Measurements from ENCODE around the gene ARHGEF11.
A peak's percentile ranks its signal among the peaks of the same experiment; 100 is the strongest.

The ARHGEF11 gene

DNA sequence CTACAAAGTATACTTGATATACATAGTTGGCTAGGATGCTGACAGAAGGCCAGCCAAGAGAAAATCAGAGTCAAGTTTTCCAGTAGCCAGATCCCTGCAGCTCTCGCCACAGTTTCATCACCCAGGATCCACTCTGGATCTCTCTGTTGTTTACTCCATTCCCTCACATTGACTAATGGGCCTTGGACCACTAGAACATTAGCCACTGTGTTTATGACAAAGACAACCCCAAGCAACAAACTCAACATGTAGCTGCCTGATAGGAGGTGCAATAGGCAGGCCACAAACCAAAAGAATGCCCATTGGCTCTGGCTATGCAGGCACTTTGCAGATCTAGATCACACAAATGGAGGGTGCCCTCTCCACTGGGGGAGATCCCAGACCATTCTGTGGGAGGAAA is 44.2 kb downstream of the ARHGEF11 start:
- FAIRE-seq (no peak), DNase-seq (ENCODE audit: insufficient read length, low spot score) (no peak)

DNA sequence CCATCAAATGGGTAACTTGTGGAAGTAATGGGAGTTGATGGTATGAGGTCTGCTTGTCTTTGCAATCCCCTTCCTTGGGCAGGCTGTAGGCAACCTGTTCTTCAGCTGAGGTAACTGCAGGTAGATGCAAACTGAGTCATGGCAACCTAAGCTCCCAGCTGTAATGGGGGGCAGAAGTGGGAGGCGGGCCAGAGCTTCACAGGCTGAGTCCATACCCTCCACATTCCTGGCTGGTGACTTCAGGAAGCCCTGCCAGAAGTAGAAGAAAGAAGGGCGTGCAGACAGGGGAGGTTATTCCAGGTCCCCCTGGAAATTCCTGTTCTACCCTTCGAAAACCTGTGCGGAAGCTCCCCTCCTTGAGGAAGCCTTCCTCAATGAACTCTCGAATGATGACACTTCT is 44.9 kb downstream of the ARHGEF11 start:
- DNase-seq (ENCODE audit: insufficient read length, low spot score) (no peak), FAIRE-seq (no peak)

DNA sequence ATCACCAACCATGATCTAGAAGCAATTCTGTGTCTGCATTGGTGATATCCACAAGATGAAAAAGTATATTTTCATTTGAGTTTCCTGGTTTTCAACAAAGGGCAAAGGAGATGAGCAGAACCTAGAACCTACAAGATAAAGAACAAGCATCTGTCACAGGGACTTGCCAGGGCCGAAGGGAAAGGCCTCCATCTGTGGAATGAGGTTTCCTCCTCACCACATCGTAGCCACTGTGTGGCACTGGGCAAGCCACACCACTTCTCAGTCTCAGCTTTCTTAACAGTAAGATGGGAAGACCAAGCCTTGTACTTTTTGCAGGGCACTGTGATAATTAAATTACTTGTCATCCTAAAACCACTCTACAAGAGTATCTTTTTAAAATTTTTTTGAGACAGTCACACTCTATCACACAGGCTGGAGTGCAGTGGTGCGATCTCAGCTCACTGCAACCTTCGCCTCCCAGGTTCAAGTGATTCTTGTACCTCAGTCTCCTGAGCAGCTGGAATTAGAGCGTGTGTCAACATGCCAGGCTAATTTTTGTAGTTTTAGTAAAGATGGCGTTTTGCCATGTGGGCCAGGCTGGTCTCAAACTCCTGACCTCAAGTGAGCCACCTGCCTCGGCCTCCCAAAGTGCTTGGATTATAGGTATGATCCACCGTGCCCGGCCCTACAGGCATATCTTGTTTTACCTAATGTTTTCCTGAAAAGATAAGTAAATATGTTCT is 45.8 kb downstream of the ARHGEF11 start:
- no peak for FAIRE-seq
- DNase-seq (ENCODE audit: insufficient read length, low spot score), result no peak

DNA sequence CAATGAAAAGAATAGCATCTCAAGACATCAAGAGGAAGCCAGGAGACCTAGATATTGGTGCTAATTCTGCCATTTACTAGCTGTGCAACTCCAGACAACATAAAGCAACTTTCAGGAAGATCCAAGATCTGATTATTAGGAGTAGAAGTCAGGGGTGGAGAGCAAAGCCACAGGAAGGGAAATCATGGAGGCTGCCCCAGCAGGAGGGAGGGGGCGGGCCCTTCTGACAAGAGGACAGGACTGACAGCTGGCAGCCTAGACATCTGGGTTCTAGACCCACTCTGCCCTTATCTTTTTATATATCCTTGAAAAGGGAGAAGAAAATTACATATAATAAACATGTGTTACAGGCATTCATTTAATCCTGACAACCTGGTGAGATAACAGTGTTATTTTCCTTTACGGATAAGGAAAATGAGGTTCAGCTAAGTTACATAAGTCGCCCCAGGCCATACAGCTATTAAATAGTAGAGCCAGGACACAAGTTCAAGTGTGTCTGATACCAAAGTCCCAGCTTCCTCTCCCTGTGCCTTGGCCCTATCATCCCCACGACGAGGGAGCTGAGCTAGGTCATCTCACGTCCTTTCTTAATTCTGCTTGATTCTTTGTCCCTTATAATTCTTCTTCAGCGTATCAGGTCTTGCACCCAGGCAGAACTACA is 46.6 kb downstream of the ARHGEF11 start:
- DNase-seq (ENCODE audit: insufficient read length, low spot score) (no peak), FAIRE-seq (no peak)

DNA sequence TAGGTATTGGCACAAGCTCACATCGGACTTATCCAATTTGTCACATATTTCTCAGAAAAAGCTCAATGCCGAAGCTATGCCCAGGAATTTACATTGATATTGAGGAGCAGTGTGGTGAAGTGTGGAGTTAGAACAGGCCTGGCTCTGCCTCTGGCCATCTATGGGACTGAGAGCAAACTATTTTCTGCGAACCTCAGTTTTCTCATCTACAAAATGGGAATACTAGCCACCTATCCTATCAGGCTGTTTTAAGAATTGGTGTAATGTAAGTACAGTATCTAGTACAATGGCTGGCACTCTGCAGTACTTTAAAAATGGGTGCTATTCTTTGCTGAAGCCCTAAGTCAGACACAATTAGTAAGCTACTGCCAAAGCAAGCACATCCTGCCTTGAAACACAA is 47.2 kb downstream of the ARHGEF11 start:
- DNase-seq (ENCODE audit: insufficient read length, low spot score) (no peak), FAIRE-seq (no peak)

DNA sequence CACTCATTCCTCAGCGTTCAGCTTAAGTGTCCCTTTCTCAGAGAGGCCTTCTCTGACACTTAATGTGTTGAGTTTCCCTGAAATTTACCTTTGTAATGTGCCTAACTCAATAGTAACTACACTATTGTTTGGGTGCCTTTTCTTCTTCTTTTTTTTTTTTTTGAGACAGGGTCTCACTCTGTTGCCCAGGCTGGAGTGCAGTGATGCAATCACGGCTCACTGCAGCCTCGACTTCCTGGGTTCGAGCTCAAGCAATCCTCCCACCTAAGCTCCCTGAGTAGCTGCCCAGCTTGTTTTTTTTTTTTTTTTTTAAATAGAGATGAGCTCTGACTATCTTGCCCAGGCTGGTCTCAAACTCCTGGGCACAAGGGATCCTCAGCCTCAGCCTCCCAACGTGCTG is 50.1 kb downstream of the ARHGEF11 start:
- no peak for FAIRE-seq

DNA sequence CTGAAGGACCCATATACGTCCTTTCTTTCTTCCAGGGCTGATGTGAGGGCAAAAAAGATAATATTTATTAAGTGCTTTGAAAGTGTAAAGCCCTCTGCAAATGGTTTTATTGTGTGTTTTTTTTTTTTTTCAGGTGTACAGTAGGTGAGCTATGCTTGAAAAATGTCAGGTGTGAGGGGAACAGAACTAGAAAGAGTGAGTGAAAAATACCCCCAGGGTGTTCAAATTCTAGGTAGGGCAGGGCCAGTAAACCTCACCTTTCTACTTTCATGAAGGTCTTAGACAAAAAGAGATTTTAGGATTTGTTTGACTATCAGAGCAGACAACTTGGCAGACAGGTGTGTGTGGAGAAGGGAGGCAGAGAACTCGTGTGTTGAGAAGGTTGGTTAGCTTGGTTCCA is 51.3 kb downstream of the ARHGEF11 start:
- FAIRE-seq, result no peak
- no peak for DNase-seq (ENCODE audit: insufficient read length, low spot score)

More for the DNA sequence above, 50.1 kb downstream of the ARHGEF11 start:
- DNase-seq (ENCODE audit: insufficient read length, low spot score), result no peak

DNA sequence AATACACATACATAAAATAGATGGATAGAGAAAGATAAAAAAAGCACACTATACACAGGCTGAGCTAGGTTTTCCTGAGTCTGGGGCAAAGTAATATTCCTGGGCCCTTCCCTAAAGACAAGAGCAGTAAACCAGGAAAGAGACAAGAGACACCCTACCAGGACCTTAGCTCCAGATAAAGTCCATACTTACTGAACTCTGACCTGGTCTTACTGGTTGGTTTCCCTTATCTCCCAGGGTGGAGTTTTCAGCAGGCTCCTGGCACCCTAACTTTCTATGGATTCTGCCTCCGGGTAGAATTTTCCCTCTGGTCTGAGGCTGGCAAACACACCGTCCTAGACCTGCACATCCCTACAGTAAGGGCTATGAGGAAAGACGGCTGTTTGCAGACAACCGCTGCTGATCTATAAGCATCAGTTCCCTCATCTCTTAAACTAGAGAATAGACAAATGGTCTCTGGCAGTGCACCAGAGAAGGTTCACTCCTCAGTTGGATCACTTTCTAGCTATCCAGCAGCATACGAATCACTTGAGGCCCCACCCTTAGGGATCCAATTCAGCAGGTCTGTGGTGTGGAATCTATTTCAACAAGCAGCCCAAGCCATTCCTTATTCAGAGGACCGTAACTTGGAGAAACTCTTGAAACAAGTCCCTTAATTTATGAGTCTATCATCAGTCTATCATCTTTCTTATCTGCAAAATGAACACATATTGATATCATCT is 52.0 kb downstream of the ARHGEF11 start:
- FAIRE-seq, result no peak
- DNase-seq (ENCODE audit: insufficient read length, low spot score), result no peak

DNA sequence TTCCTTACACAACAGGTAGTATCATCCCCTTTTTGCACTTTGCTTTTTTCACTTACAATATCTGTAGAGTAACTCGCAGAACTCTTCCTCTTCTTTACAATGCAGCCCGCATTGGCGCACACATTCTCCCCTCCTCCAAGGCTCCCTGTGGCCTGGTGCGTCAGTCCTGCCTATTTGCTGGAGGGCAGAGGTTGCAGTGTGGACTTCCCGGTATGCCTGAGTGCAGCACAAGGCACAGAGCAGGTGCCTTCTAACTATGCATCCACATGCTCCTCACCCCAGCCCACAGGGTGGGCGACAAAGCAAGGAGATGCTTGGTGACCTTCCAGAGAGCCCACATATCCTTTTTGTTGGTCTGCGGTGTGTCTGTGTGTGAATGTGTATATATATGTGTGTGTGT is 53.3 kb downstream of the ARHGEF11 start:
- DNase-seq (ENCODE audit: insufficient read length, low spot score) (no peak), FAIRE-seq (no peak)

DNA sequence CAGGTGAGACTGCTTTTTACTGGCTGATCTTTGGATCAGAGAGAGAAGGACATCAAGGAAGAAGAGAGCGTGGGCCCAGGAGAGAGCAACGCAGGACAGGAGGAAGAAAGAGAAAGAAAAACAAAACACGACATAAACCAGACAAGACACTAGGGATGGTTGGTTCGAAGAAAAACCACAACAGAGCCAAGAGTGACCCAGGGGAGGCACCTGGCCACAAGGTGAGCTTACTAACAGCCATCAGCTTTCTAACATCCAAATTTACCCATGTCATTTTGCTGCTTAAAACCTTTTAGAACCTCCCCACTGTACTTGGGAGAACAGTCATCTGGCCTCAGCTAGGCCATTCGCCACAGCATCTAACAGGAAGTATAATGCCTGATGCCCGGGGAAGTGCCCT is 57.8 kb downstream of the ARHGEF11 start:
- FAIRE-seq (no peak), DNase-seq (ENCODE audit: insufficient read length, low spot score) (no peak)

DNA sequence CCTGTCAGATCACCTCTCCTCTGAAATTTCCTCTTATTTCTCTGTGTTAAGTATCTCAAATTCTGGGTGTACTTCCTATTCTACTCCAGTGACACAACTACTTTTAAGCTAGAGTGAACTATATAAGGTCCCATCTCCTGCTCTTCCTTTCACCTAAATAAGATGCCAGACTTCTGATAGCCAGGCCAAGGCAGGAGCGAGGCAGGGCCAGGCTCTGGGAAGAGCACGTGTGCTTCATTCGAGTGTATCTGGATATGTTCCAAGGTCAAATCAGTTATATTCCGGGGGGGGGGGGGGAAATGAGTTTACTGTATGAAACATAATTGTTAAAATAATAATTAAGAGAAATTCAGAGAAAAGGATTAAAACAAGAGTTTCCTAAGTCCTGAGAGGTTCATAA is 65.0 kb downstream of the ARHGEF11 start:
- DNase-seq (ENCODE audit: insufficient read length, low spot score), result no peak
- no peak for FAIRE-seq

DNA sequence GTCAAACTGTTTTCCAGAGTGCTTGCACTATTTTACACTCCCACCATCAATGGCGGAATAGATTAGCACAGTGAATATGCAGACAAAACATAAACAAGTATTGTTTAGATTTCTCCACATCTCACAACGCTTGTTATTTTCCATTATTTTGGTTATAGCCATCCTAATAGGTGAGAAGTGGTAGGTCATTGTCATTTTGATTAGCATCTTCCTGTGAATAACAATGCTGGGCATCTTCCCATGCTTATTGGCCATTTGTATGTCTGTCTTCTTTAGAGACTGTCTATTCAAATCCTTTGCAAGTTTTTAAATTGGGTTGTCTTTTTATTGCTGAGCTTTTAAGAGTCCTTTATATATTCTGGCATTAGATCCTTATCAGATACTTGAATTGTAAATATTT is 70.5 kb downstream of the ARHGEF11 start:
- no peak for DNase-seq (ENCODE audit: insufficient read length, low spot score)
- FAIRE-seq, result no peak

DNA sequence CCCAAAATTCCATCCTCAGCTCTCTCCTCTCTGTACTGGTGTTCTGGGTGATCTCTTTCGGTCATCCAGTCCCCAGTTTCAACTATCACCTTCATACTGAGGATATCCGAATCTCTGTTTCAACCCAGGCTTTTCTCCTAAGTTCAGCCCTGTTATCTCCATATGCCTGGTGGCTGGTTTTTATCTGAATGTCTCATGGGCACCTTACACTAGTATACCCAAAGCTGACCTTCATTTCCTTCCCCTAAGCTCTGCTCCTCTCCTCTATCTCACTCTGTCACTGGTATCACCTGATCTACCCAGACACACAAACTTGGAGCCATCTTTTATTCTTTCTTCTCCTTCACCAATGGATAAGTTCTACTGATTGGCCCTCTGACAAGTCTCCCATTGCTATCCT is 72.1 kb downstream of the ARHGEF11 start:
- DNase-seq (ENCODE audit: insufficient read length, low spot score) (no peak), FAIRE-seq (no peak)

DNA sequence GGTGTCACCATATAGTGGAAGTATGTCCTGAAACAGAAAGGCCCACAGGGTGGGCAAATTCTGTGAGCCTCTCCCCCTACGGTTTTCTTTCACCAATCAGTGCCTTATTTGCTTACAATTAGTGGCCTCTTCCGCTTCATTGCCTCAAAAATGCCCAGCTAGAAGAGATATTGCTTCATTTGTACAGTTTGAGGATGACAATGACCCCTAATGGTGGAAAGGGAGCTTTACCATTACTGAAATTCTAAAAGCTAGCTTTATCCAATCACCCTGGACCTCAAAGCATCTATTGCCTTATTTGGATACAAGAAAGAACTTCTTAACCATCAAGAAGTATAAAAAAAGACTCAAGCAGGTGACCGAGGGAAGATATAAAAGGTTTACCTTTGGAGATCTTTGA is 75.5 kb downstream of the ARHGEF11 start:
- DNase-seq (ENCODE audit: insufficient read length, low spot score), result no peak
- no peak for FAIRE-seq

DNA sequence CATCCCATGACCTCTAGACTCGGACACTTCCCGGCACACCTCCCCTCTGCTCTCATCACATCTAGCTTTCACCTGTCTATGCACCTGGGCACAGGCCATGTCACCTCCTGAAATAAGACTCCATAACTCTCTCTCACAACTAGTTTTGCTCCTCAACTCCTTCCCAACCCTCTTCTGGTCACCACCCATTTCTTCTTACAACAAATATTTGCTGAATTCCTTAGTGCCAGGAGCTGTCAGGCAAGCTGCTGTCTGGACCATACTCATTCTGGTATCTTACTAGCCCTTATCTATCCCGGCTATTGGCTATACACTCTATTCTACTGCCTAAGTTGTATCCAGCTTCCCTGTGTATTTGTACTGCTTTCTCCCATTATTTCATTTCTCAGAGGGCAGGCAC is 76.0 kb downstream of the ARHGEF11 start:
- DNase-seq (ENCODE audit: insufficient read length, low spot score) (no peak), FAIRE-seq (no peak)

DNA sequence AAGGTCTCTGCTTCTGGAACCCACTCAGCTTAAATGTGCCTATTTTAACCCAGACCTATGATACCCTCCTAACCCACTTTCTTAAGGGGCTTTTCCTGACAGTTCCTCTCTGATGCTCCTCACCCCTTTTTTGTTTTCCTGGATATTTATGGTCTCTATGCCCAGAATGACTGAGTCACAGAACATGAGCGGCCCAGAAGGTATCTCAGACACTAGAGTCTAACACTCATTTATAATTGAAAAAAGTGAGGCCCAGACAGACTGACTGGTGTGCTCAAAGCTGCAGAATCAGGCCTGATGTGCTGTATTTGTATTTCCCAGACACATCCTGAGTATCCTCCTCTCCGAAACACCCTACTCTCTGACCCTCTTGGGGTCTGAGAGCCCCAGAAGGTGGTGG is 81.1 kb downstream of the ARHGEF11 start:
- DNase-seq (ENCODE audit: insufficient read length, low spot score) (no peak), FAIRE-seq (no peak)

DNA sequence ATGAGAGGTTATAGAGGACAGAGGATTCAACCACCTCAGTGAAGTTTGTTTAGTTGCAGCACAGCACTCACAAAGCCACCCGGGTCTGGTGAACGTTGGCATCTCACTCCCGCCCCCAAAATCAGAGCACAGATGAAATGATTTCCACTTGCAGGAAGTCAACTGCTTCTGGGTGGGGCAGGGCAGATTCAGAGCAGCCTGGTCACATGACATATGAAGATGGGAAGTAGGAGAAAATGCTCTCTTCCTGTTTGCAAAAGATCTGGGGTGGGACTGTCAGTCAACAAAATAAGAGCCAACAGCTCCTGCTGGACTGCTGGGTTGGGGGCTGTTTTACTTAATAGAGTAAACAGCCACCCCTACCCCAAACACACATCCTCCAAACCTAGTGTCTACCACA is 81.9 kb downstream of the ARHGEF11 start:
- DNase-seq (ENCODE audit: insufficient read length, low spot score) (no peak), FAIRE-seq (no peak)

DNA sequence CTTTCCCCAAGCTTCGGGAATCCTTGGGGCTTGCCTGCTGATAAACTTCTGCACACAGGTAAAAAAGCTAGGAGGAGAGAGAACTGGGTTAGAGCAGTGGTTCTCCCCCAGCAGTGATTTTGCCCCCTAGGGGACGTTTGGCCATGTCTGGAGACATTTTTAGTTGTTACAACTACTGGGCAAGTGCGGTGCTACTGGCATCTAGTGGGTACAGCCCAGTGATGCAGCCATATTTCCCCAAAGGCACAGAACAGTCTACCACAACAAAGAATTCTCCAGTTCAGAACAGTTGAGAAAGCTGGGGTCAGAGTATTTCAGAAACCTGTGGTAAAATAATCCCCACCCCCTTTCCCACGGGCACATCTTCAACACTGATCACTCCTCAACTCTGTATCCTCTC is 83.8 kb downstream of the ARHGEF11 start:
- FAIRE-seq, result no peak
- DNase-seq (ENCODE audit: insufficient read length, low spot score), result no peak

DNA sequence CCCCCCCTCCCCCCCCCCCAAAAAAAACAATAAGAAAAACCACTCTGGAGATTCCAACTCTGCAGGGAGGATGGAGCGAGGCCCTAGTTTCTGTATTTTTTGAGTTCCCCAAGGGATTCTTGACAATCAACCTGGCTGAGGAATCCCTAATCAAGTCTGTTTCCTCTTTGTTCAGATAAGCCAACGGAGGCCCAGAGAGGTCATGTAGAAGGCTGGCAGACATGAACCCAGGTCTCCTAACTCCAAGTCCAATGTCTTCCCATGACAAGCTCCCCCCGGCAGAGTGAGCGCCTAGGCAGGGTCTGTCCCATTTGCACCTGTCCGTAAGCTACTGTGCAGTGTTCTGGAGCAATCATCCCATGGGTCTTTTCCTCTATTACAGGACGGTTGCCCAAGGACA is 85.6 kb downstream of the ARHGEF11 start:
- no peak for FAIRE-seq
- no peak for DNase-seq (ENCODE audit: insufficient read length, low spot score)

DNA sequence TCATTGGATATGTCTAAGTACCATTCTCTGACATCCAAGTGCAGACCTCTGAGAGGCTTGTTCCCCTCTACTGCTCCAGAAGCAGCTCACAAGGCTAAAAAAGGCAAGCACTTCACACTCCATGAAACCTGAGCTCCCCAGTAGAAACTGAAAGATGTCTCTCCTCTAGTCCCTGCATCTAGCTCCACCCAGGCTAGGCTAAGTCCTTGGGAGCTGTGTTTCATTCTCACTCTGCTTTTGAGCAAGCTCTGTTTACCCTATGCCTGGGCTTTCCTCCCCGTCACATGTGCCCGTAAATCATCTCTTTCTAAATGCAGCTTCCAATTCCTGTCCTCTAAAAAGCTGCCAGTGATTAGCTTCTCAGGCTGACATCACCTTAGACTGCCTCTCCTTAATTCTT is 86.1 kb downstream of the ARHGEF11 start:
- DNase-seq (ENCODE audit: insufficient read length, low spot score), result peak; percentile 32
- no peak for FAIRE-seq

DNA sequence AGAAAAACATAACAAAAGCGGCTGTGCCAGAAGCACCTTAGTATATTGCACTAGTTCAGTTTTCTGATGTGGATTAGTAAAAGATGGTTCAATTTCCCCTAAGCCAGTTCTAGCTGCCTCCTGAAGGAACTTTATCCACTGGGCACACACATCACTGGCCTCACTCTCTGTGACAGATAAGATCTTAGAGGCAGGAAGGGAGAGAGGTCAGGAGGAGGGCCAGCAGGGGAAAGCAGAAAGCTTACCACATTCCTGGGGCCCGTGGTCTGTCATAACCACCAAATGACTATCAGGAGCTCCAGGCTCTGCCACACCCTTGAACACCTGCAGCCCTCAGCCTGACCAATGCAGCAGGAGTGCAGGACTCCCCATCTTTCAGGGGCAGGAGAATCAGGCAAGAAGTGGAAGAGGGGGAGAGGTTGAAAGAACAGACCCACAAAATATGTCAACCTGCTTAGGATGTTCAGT is 87.3 kb downstream of the ARHGEF11 start:
- FAIRE-seq (no peak), DNase-seq (ENCODE audit: insufficient read length, low spot score) (peak; percentile 10)

DNA sequence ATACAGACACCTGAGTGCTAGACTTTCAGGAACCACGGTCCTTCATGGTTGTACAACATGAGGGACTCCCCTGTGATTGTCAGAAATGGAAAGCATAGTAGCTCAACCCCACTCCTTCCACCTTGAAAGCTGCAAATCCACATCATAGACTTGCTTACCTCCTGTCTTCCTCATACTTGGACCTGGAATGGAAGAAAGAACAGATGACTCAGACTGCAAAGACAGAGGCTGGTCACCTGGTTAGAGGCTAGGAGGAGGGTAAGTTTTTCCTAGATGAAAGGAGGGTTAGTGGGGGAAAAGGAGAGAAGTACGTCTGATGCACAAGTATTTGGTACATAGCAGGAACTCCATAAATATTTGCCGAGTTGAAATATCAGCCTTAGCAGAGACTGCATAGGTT is 87.9 kb downstream of the ARHGEF11 start:
- FAIRE-seq (no peak), DNase-seq (ENCODE audit: insufficient read length, low spot score) (no peak)
